Heart left ventricle (tissue), 13 donors: ENCODE measurements around the gene CCNI.

Experiments used
- POLR2A ChIP-seq, 2 donors: fragments of 450-650 bp; IDR thresholded peaks; one replicate each; pipeline ENCODE4 v1.6.1; 2017; ENCODE audit warnings: antibody characterized with exemption in 2 of 2, mild to moderate bottlenecking in 2 of 2, moderate library complexity in 2 of 2
- TF ChIP-seq, protein P1 (sequence below), 12 donors: fragments of 200-600 bp; sonication (generic) in 4 of 12; IDR thresholded peaks; one replicate each; pipeline versions ENCODE4 v1.5.0 to v1.8.0; 2018 to 2022; ENCODE audit warnings: antibody characterized with exemption in 12 of 12, mild to moderate bottlenecking in 5 of 12
- donor health status: ischemic (EF 13 %, LVEDD 7.1; RV severe dilation, severe dysfunction).
- donor health status: DM: no; HTN: yes; CAD: no.
- donor health status: DM: no; HTN: no; CAD: no.
- donor health status: ischemic (EF 25% LVEDD 6.9; RV normal size, moderate dysfunction).
- donor health status: ischemic (EF 25% LVEDD 5.7; RV mildly dilated, moderate dysfunction).
- donor health status: ischemic (EF 35%, LVEDD 5.7; RV mildly dilated, moderate dysfunction).
- donor health status: nonischemic (EF 11% LVEDD 7.7; RV severe dilation, severe dysfunction).
- donor health status: DM: yes; HTN: yes; CAD: no.
- donor health status: PGD.
- donor health status: ischemic (EF 29% LVEDD 5.4; RV normal size, mild dysfunction).
- donor health status: nonischemic (EF 23%, LVEDD 6.1; RV moderate dilation, normal function).

DNA sequence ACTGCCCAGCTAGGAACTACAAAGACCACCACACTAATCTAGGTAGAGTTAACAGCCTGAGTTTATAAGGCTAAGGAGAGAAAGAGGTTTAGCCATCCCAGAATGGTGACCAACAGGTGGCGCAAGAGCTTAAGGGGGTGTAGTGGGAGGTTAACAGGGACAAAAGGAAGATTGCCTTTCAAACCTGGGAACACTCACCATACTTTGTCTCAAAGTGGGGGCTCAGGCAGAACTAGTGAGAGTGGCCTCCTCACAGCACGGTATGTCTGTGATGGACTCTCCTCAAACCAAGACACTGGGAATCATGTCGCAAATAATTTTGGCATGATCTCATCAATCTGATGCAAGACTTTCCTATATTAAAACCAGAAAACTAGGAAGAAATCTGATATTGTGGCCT is 23.4 kb downstream of the CCNI start:
- TF ChIP-seq, protein P1, sequence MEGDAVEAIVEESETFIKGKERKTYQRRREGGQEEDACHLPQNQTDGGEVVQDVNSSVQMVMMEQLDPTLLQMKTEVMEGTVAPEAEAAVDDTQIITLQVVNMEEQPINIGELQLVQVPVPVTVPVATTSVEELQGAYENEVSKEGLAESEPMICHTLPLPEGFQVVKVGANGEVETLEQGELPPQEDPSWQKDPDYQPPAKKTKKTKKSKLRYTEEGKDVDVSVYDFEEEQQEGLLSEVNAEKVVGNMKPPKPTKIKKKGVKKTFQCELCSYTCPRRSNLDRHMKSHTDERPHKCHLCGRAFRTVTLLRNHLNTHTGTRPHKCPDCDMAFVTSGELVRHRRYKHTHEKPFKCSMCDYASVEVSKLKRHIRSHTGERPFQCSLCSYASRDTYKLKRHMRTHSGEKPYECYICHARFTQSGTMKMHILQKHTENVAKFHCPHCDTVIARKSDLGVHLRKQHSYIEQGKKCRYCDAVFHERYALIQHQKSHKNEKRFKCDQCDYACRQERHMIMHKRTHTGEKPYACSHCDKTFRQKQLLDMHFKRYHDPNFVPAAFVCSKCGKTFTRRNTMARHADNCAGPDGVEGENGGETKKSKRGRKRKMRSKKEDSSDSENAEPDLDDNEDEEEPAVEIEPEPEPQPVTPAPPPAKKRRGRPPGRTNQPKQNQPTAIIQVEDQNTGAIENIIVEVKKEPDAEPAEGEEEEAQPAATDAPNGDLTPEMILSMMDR (IDR thresholded peaks at IDR 0.05): peak; percentile 21 to 61 (median 42)
- no peak for TF ChIP-seq POLR2A (IDR thresholded peaks at IDR 0.05)
